ENCODE measurements around the gene TBC1D24.

Gene TBC1D24

GRCh38 chr16:2482708-2483534 is 8.0 kb downstream of the TBC1D24 start:
- no peak for DNase-seq (ENCODE audit: low read depth in 4 of 4, low spot score in 1 of 4)

DNA sequence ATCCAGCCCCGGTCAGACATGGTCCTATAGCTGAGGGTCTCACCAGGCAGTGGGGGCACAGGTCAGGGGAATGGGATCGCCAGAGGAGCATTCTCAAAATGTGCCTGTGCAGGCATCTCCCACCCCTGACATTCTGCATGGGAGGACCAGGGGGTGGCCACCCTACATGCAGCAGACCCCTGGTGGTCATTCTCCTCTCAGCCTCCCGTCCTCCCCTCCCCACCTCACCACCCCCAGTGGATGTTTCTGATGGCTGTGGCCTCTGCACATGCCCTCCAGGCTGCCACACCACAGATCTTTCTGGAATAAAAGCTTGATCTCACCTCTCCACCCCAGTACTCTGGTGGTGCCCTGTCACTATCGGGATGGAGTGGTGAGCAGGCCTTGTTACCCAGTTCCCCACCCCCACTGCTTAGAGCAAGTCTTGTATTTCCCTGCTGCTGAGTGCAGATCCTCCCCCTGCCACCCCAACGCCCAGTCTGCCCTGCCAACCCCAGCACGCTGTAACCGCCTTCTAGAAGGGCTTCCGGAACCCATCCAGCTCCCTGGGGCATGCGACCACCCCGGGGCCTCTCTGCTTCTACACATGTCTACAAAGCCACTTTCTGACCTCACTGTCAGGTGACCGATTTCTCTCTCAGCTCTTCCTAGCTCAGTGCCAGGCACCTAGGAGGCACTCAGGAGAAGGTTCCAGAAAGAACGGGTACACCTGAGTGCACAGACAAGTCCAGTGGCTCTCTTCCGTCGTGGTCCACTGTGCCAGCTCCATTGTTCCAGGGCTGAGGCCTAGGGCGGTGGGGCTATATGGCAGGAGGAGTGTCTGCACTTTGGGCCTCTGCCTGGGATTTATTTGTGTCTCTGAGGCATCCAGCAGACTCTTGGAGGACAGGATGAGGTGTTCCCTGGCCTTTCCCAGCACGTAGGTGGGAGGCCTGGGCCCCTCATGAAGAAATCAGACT is 9.3 kb downstream of the TBC1D24 start:
- DNase-seq (ENCODE audit: low read depth in 4 of 4, low spot score in 1 of 4), result no peak

DNA sequence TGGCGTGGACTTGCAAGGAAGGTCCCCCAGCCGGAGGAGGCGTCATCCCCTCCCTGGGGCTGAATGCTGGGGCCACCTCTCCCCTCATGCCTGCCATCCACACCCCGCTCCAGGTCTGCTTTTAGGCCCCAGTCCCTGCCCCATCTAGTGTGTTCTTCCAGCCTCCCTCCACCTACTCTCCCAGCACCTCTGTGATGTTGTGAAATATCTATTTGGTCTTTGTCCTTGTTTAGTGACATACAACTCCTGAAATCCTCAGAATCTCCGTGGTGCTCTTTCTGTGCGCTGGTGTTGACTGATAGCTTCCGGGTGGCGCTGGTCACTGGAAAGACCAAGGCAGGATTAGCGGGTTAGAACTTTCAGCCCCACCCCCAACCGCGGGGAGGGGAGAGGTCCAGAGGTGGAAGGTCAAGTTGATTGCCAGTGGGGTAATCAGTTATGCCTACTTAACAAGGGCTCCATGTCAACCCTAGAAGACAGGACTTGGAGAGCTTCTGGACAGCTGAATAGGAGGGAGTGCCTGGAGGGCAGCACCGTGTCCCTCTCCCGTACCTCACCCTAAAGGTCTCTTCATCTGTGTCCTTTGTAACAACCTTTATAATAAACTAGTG is 10.1 kb downstream of the TBC1D24 start:
- DNase-seq (ENCODE audit: low read depth in 4 of 4, low spot score in 1 of 4), result no peak

- DNase-seq (ENCODE audit: low read depth in 4 of 4, low spot score in 1 of 4), result no peak
Observed at GRCh38 chr16:2485811-2486507, 11.0 kb downstream of the TBC1D24 start.

- DNase-seq (ENCODE audit: low read depth in 4 of 4, low spot score in 1 of 4), result peak; percentile 30 to 60 (median 48)
Observed at GRCh38 chr16:2486645-2487516, 12.0 kb downstream of the TBC1D24 start.

- DNase-seq (ENCODE audit: low read depth in 4 of 4, low spot score in 1 of 4), result no peak
Observed at GRCh38 chr16:2487517-2487842, 12.6 kb downstream of the TBC1D24 start.

GRCh38 chr16:2487903-2488531 is 13.1 kb downstream of the TBC1D24 start:
- DNase-seq (ENCODE audit: low read depth in 4 of 4, low spot score in 1 of 4), result no peak

DNA sequence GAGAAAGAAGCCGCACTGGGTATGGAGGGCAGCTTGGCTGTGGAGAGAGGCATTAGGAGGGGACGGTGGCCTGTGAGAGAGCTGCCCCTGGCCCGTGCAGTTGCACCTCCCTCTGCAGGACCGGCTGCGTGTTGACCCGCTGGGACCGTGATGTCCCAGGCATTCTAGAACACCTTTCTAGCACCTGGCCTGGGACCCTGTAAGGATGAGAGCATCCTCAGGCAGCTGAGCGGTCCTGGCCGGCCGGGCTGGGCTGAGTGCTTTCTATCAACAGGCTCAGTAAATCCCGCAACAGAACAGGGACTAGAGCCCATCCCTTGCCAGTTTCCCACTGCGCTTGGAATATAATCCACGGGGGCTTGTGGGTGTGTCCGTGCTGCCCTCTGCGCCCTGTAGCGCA is 14.7 kb downstream of the TBC1D24 start:
- DNase-seq (ENCODE audit: low read depth in 4 of 4, low spot score in 1 of 4), result no peak

DNA sequence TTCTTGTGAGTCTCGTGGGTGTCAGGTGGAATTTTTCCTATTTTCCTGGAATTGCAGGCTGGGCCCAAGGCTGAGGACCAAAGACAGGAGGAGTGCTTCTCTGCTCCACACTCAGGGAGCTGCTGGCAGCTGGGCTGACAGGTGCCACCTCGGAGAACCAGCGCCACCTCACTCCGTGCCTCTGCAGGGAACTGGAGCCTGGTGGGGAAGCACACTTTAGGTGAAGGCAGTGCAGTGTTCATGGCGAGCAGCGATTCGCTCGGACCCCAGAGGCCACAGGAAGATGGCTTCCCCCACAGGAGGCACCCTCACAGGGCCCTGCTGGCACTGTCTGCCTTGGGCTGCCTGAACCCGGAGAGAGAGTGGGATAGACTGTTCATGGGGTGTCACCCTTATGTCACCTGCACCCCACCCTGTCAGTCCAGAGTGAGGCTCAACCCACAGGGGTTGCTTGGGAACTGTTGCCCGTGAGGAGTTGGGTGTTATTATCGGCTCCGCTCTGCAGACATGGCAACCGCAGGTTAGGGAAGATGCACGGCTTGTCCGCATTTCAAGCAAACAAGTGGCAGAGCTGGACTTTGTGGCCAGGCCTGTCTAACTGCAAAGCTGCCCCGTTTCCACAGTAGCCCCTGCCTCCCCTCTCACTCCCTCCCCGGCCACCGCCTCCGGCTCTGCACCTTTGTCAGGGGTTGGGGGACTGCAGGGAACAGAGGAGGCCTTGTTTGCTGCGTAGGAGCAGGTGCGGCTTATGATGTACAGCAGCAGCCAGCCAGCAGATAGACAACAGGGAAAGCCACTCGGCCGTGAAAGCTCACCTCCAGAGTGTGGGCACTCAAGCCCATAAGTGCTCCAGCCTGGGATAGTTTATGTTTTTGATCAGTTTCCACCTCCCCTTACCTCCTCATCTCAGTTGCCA is 15.5 kb downstream of the TBC1D24 start:
- no peak for DNase-seq (ENCODE audit: low read depth in 4 of 4, low spot score in 1 of 4)

DNA sequence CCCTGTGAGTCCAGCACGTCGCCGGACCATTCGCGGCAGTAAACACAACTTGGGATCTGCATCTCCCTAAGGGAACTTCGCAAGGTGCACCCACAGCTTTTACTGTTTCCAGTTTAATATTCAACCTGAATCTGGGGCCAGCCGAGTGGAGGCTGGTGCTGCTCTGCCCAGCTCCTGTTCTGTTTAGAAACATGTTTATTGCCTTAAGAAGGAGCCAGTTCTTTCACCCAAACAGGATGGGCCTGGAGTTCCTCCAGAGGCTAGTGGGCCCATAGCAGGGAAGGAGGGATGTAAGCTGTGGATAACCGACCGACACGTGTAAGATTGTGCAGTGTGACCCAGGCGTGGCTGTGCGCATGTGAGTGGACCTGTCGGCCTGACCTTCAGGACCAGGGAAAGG is 17.4 kb downstream of the TBC1D24 start:
- DNase-seq (ENCODE audit: low read depth in 4 of 4, low spot score in 1 of 4), result no peak

DNA sequence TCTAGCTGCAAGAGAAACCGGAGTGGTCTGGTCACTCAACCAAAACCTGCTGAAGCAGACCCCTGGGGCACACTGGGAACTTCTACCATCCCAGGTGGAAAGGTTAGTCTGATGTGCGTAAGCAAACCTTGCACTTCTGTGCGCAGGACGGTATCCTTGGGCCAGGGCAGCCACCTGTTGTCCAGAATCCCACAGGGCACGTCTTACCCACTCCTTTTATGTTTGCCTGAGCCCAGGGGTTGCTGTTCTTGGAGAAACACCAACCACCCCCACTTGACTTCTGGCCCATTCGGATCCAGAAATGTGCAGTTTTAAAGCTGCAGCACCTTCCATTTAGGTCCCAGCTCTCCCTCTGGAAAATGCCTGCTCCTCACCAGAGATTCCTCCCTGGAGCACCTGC is 18.7 kb downstream of the TBC1D24 start:
- DNase-seq (ENCODE audit: low read depth in 4 of 4, low spot score in 1 of 4), result no peak

GRCh38 chr16:2494616-2495015 is 19.7 kb downstream of the TBC1D24 start:
- no peak for DNase-seq (ENCODE audit: low read depth in 4 of 4, low spot score in 1 of 4)

DNA sequence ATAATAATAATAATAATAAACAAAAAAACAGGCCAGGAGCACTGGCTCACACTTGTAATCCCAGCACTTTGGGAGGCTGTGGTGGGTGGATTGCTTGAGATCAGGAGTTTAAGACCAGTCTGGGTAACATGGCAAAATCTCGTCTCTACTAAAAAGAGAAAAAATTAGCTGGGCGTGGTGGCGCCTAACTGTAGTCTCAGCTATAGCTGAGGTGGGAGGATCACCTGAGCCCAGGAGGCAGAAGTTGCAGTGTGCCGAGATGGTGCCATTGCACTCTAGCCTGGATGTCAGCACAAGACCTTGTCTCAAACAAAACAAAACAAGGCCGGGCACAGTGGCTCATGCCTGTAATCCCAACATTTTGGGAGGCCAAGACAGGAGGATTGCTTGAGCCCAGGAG is 20.1 kb downstream of the TBC1D24 start:
- no peak for DNase-seq (ENCODE audit: low read depth in 4 of 4, low spot score in 1 of 4)

DNA sequence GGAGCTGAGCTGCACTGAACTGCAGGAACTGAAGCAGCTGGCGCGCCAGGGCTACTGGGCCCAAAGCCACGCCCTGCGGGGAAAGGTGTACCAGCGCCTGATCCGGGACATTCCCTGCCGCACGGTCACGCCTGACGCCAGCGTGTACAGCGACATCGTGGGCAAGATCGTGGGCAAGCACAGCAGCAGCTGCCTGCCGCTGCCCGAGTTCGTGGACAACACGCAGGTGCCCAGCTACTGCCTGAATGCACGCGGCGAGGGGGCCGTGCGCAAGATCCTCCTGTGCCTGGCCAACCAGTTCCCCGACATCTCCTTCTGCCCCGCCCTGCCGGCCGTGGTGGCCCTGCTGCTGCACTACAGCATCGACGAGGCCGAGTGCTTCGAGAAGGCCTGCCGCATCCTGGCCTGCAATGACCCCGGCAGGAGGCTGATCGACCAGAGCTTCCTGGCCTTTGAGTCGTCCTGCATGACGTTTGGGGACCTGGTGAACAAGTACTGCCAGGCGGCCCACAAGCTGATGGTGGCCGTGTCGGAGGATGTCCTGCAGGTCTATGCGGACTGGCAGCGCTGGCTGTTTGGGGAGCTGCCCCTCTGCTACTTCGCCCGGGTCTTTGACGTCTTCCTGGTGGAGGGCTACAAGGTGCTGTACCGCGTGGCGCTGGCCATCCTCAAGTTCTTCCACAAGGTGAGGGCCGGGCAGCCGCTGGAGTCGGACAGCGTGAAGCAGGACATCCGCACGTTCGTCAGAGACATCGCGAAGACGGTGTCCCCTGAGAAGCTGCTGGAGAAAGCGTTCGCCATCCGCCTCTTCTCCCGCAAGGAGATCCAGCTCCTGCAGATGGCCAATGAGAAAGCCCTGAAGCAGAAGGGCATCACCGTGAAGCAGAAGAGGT is 21.5 kb downstream of the TBC1D24 start:
- DNase-seq (ENCODE audit: low read depth in 4 of 4, low spot score in 1 of 4), result no peak

GRCh38 chr16:2497116-2497630 is 22.2 kb downstream of the TBC1D24 start:
- DNase-seq (ENCODE audit: low read depth in 4 of 4, low spot score in 1 of 4), result no peak

- no peak for DNase-seq (ENCODE audit: low read depth in 4 of 4, low spot score in 1 of 4)
Observed at GRCh38 chr16:2497695-2498484, 23.0 kb downstream of the TBC1D24 start.

Data from stimulated activated CD4-positive, alpha-beta T cell treated with anti-CD3 and anti-CD28 coated beads, Interleukin-1b, Interleukin-23, amount 100 ng/mL, for 24 hours (primary cell).